CD4-positive, CD25-positive, alpha-beta regulatory T cell (primary cell): ENCODE measurements around the gene LPAR6. TPM values are rescaled to one million over a fixed set of nuclear protein-coding genes. Genes with fewer than 3 reads are reported as not detected.
"Not testable (repeated sequence)": the region's sequence is repeated elsewhere in the genome, so short reads cannot be mapped to it uniquely, and the experiment has no call there.

ENCODE experiments used
- ATAC-seq, 2 donors: fragments of 150-1000 bp; cut with Tn5 transposase; one replicate each; pipeline ENCODE4 v1.10.0; 2021; ENCODE audit warnings: low read depth in 2 of 2, moderate number of reproducible peaks in 2 of 2, moderate library complexity in 1 of 2
- DNase-seq, 3 donors: peaks; one replicate each; pipeline versions ENCODE4 v3.0.0 to v3.0.0-alpha.2; 2012 to 2022; ENCODE audit warnings: mixed read lengths in 1 of 3
- H3K27ac ChIP-seq: one replicate; pipeline ENCODE4 v1.7.0; 2013; ENCODE audit warnings: mild to moderate bottlenecking, low read length; ENCODE audit not compliant: insufficient read depth, poor library complexity, severe bottlenecking
- H3K27me3 ChIP-seq: one replicate; pipeline ENCODE4 v1.7.0; 2013; ENCODE audit warnings: low read length; ENCODE audit not compliant: control insufficient read depth, insufficient read depth
- H3K36me3 ChIP-seq: one replicate; pipeline ENCODE4 v1.7.0; 2013; ENCODE audit warnings: mild to moderate bottlenecking, low read length, moderate library complexity; ENCODE audit not compliant: control insufficient read depth, insufficient read depth
- H3K4me1 ChIP-seq: 2 replicates; pipeline ENCODE4 v1.7.0; 2013; ENCODE audit warnings: mild to moderate bottlenecking, low read length; ENCODE audit not compliant: insufficient read depth, control insufficient read depth, poor library complexity, severe bottlenecking
- H3K4me3 ChIP-seq: one replicate; pipeline ENCODE4 v1.7.0; 2013; ENCODE audit warnings: low read depth, mild to moderate bottlenecking, low read length, moderate library complexity
- H3K9me3 ChIP-seq, 2 experiments: 1 replicate in 1 of 2; 2 replicates in 1 of 2; pipeline ENCODE4 v1.7.0; 2013; ENCODE audit warnings: low read length in 2 of 2, mild to moderate bottlenecking in 1 of 2, moderate library complexity in 1 of 2; ENCODE audit not compliant: control insufficient read depth in 2 of 2
- H3K27ac Mint-ChIP-seq, 3 donors: one replicate each; pipeline ENCODE4 v1.8.0; 2020 to 2022; ENCODE audit warnings: mild to moderate bottlenecking in 3 of 3, mixed read lengths in 3 of 3, moderate library complexity in 2 of 3
- H3K27me3 Mint-ChIP-seq: one replicate; pipeline ENCODE4 v1.8.0; 2022; ENCODE audit warnings: mild to moderate bottlenecking, mixed read lengths
- H3K36me3 Mint-ChIP-seq: one replicate; pipeline ENCODE4 v1.8.0; 2020; ENCODE audit warnings: mixed read lengths
- H3K4me1 Mint-ChIP-seq, 4 donors: one replicate each; pipeline ENCODE4 v1.8.0; 2020 to 2022; ENCODE audit warnings: mixed read lengths in 4 of 4, mild to moderate bottlenecking in 1 of 4
- H3K4me3 Mint-ChIP-seq, 4 donors: one replicate each; pipeline ENCODE4 v1.8.0; 2020 to 2022; ENCODE audit warnings: mild to moderate bottlenecking in 4 of 4, mixed read lengths in 4 of 4, moderate library complexity in 3 of 4
- H3K9me3 Mint-ChIP-seq, 7 donors: one replicate each; pipeline ENCODE4 v1.8.0; 2020 to 2022; ENCODE audit warnings: mixed read lengths in 7 of 7, mild to moderate bottlenecking in 3 of 7, moderate library complexity in 2 of 7
- polyA plus RNA-seq, 4 donors: library from polyadenylated mRNA; unstranded; fragments of 300-500 nt; fragmentation: Illumina TruSeq; gene quantifications; one replicate each; pipeline ENCODE4 v1.2.3, GENCODE V29; 2021
- total RNA-seq: library from RNA; stranded (reverse); gene quantifications from one replicate; pipeline ENCODE4 v1.2.3, GENCODE V29; 2022

The LPAR6 gene
- total and polyA plus RNA-seq, 5 donors from 2014 or later, result 85.4 to 150 (median 87.1) TPM

DNA sequence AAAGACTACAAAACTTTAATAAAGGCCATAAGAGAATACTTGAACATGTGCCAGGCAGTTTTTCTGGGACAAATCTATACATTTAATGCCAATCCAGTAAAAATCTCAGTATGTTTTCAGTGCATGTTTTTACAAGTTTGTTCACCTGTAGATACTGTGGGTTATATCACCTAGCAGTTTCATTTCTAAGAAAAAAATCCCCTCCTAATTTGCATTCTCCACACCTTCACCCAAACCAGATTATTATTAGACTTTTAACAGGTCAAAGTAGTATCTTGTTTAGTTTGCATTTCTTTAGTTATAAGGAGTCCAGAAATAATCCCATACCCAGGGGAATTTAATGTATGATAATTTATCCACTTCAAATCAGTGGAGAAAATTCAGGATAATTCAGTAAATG lies 17.0 kb upstream of the LPAR6 start:
- Mint-ChIP-seq H3K27ac (peak overlapping the region; percentile 24 to 85 (median 71)), H3K36me3 (peaks cover 8% of the 10 kb centered on the region)

DNA sequence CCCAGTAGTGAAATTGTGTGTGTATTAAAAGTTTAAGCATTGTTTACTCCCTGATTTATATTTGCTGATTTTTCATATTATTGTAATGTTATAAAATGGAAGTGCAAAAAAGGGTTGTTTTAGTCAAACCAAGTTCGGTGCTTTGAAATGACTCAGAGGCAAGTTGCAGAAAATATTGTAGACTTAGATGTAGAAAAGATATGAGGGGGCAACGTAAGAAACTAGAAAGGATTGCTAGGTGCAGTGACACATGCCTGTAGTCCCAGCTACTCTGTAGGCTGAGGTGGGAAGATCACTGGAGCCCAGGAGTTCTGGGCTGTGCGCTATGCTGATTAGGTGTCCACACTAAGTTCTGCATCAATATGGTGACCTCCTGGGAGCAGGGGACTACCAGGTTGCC lies 16.1 kb upstream of the LPAR6 start:
- Mint-ChIP-seq H3K27ac (peak overlapping the region in 2 of 3 donors; percentile 8 to 85), H3K36me3 (peaks cover 4% of the 10 kb centered on the region), H3K4me3 (peak overlapping the region; percentile 27 to 62 (median 44))

More for the DNA sequence above, 17.0 kb upstream of the LPAR6 start:
- Histone ChIP-seq H3K9me3 (no peaks in the 10 kb centered on the region), H3K4me3 (peak overlapping the region; percentile 41), H3K27ac (no peak overlapping the region), H3K4me1 (peaks cover 15% of the 10 kb centered on the region), H3K27me3 (no peaks in the 10 kb centered on the region), H3K36me3 (no peaks in the 10 kb centered on the region)
- Mint-ChIP-seq H3K9me3 (no peaks in the 10 kb centered on the region), H3K27me3 (no peaks in the 10 kb centered on the region), H3K4me1 (peaks cover 36 to 50% (median 42%) of the 10 kb centered on the region in 4 donors), H3K4me3 (peak overlapping the region in 3 of 4 donors; percentile 2 to 35 (median 31))
- ATAC-seq (no peak), DNase-seq (peak in 1 of 3 donors; percentile 35)

DNA sequence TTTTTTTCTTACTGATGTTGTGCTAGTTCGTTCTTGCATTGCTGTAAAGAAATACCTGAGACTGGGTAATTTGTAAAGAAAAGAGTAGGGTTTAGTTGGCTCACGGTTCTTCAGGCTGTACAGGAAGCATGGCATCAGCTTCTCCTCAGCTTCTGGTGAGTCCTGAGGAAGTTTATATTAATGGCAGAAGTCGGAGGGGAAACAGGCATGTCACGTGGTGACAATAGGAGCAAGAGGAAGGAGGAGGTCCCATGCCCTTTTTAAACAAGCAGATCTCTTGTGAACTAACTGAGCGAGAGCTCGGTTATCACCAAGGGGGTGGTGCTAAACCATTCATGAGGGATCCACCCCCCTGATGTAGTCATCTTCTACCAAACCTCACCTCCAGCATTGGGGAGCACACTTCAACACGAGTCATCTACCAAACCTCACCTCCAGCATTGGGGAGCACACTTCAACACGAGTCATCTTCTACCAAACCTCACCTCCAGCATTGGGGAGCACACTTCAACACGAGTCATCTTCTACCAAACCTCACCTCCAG lies 13.9 kb upstream of the LPAR6 start:
- Mint-ChIP-seq H3K27ac (peak overlapping the region in 1 of 3 donors; percentile 62), H3K4me1 (peaks cover 27 to 40% (median 34%) of the 10 kb centered on the region in 4 donors)
- not testable (repeated sequence) for ATAC-seq, H3K27me3 ChIP-seq, H3K4me3 Mint-ChIP-seq, H3K36me3 ChIP-seq, H3K36me3 Mint-ChIP-seq, DNase-seq, H3K4me1 ChIP-seq, H3K27ac ChIP-seq, H3K4me3 ChIP-seq, H3K9me3 Mint-ChIP-seq, H3K9me3 ChIP-seq, H3K27me3 Mint-ChIP-seq

More for the DNA sequence above, 16.1 kb upstream of the LPAR6 start:
- Histone ChIP-seq H3K36me3 (no peaks in the 10 kb centered on the region), H3K27ac (no peak overlapping the region), H3K4me1 (peaks cover 15% of the 10 kb centered on the region), H3K27me3 (no peaks in the 10 kb centered on the region), H3K9me3 (no peaks in the 10 kb centered on the region), H3K4me3 (peak overlapping the region; percentile 45)
- DNase-seq (no peak), ATAC-seq (no peak)
- no peaks in the 10 kb centered on the region for H3K9me3 Mint-ChIP-seq
- peaks cover 31 to 44% (median 40%) of the 10 kb centered on the region in 4 donors for H3K4me1 Mint-ChIP-seq
- H3K27me3 Mint-ChIP-seq, result no peaks in the 10 kb centered on the region

DNA sequence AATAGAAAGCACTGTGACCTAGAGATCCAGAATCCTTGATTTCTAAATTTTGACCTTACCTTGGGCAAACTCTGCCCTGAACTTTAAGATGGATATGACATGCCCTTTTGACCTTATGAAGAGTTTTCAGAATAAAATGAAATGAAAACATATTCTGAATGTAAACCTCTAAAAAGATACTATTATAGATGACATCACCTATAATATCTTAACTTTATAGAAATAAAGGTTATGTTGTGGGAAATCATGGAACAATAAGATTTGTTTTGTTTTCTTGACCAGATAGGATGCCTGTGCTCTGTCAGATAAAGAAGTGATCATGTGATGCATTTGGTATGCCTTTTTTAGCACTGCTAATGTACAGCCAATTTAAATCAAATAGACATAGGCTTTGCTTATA lies 13.1 kb upstream of the LPAR6 start:
- no peak for DNase-seq
- H3K4me3 ChIP-seq, result no peak overlapping the region
- H3K36me3 ChIP-seq, result no peaks in the 10 kb centered on the region
- ATAC-seq, result no peak
- Mint-ChIP-seq H3K4me3 (peak overlapping the region in 1 of 4 donors; percentile 45), H3K4me1 (peaks cover 23 to 32% (median 27%) of the 10 kb centered on the region in 4 donors), H3K27me3 (no peaks in the 10 kb centered on the region), H3K9me3 (peaks cover 0 to 9% (median 0%) of the 10 kb centered on the region in 7 donors), H3K27ac (no peak overlapping the region), H3K36me3 (peaks cover 4% of the 10 kb centered on the region)
- H3K4me1 ChIP-seq, result peaks cover 7% of the 10 kb centered on the region
- H3K27me3 ChIP-seq, result no peaks in the 10 kb centered on the region
- no peaks in the 10 kb centered on the region for H3K9me3 ChIP-seq
- no peak overlapping the region for H3K27ac ChIP-seq

DNA sequence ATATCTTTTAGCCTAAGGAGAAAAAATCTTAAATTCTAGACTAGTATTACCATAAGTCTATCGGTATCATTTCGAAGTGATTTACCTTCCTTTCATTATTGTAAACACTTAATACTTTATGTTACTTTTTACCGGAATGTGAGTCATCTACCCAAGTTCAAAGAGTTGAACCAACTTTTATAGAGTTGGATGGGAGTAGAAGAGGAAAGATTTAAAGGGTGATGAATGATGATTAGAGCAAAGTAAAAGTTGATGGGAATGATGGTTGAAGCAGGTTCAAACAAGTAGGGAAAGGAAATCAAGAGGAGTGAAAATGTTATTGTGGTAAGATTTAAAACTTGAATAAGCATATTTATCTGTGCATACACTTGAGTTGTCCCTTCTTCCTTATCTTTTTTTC lies 11.3 kb upstream of the LPAR6 start:
- Histone ChIP-seq H3K4me1 (peaks cover 5% of the 10 kb centered on the region), H3K9me3 (no peaks in the 10 kb centered on the region), H3K27ac (no peak overlapping the region), H3K4me3 (no peak overlapping the region), H3K27me3 (no peaks in the 10 kb centered on the region), H3K36me3 (no peaks in the 10 kb centered on the region)
- Mint-ChIP-seq H3K9me3 (peaks cover under 1 to 23% (median 4%) of the 10 kb centered on the region in 7 donors), H3K27ac (no peak overlapping the region), H3K27me3 (no peaks in the 10 kb centered on the region), H3K4me1 (peaks cover 11 to 20% (median 18%) of the 10 kb centered on the region in 4 donors), H3K4me3 (no peak overlapping the region), H3K36me3 (peaks cover 4% of the 10 kb centered on the region)
- DNase-seq, result no peak
- no peak for ATAC-seq

DNA sequence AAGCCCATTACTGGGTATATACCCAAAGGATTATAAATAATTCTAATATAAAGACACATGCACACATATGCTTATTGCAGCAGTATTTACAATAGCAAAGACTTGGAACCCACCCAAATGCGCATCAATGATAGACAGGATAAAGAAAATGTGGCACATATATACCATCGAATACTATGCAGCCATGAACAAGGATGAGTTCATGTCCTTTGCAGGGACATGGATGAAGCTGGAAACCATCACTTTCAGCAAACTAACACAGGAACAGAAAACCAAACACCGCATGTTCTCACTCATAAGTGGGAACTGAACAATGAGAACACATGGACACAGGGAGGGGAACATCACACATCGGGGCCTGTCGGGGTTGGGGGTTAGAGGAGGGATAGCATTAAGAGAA lies 9.1 kb upstream of the LPAR6 start:
- ATAC-seq, result not testable (repeated sequence)

DNA sequence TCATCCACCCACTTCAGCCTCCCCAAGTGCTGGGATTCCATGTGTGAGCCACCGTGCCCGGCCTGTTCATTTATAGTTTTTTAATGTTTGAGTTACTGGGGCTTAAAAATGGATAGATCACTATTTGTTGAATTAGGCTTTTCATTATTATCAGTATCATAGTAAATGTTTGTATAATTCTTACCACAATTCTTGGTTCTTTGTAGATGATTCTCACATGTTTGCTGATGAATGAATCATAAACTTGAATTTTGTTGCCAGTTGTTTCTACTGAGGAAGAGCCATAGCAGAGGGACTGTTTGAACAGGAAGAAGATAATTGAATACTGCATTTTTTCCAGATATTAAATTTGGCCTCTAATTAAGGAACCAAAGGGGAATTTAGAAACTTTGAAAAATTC lies 2.6 kb upstream of the LPAR6 start:
- Histone ChIP-seq H3K9me3 (no peaks in the 10 kb centered on the region), H3K27me3 (no peaks in the 10 kb centered on the region), H3K4me1 (peaks cover 15% of the 10 kb centered on the region), H3K4me3 (peak overlapping the region; percentile 78), H3K36me3 (peaks cover 7% of the 10 kb centered on the region), H3K27ac (peak overlapping the region; percentile 47)
- peaks cover 14% of the 10 kb centered on the region for H3K36me3 Mint-ChIP-seq
- H3K9me3 Mint-ChIP-seq, result peaks cover 1 to 15% (median 8%) of the 10 kb centered on the region in 7 donors
- DNase-seq (no peak), ATAC-seq (no peak)
- H3K4me3 Mint-ChIP-seq, result peak overlapping the region; percentile 54 to 87 (median 76)
- H3K4me1 Mint-ChIP-seq, result peaks cover 11 to 29% (median 23%) of the 10 kb centered on the region in 4 donors
- no peaks in the 10 kb centered on the region for H3K27me3 Mint-ChIP-seq
- peak overlapping the region in 2 of 3 donors; percentile 11 to 83 for H3K27ac Mint-ChIP-seq

More for the DNA sequence above, 9.1 kb upstream of the LPAR6 start:
- H3K4me1 ChIP-seq, H3K36me3 ChIP-seq, H3K4me3 ChIP-seq, H3K27me3 Mint-ChIP-seq, DNase-seq, H3K27me3 ChIP-seq, H3K9me3 ChIP-seq, H3K27ac ChIP-seq, H3K4me3 Mint-ChIP-seq: not testable (repeated sequence)
- Mint-ChIP-seq H3K27ac (peak overlapping the region in 1 of 3 donors; percentile 89), H3K4me1 (peaks cover 11 to 24% (median 13%) of the 10 kb centered on the region in 4 donors), H3K36me3 (peaks cover 14% of the 10 kb centered on the region), H3K9me3 (peaks cover 5 to 27% (median 9%) of the 10 kb centered on the region in 7 donors)

DNA sequence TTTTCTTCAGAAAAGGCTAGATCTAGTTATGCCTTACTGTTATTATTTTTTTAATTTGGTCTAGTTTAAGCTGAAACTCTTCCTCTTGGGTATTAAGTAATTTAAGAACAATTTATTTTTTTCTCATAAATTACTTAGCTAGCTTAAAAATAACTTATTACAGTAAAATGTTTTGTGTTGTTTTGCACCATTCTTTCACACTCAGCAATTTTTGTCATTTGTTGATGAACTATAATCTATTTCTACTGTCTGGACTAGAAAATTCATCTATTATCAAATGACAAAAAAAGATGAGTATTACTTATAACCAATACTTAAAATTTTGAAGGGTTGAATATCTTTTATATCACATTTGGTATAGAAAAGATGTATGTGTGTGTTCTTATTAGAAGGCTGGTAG lies 1.6 kb upstream of the LPAR6 start:
- Mint-ChIP-seq H3K4me3 (peak overlapping the region; percentile 54 to 87 (median 76)), H3K9me3 (peaks cover 1 to 10% (median 6%) of the 10 kb centered on the region in 7 donors), H3K27me3 (no peaks in the 10 kb centered on the region), H3K4me1 (peaks cover 12 to 38% (median 30%) of the 10 kb centered on the region in 4 donors), H3K27ac (peak overlapping the region in 1 of 3 donors; percentile 83), H3K36me3 (peaks cover 14% of the 10 kb centered on the region)
- no peak for DNase-seq
- Histone ChIP-seq H3K4me3 (peak overlapping the region; percentile 78), H3K27ac (peak overlapping the region; percentile 47), H3K4me1 (peaks cover 21% of the 10 kb centered on the region), H3K9me3 (no peaks in the 10 kb centered on the region), H3K36me3 (peaks cover 7% of the 10 kb centered on the region), H3K27me3 (no peaks in the 10 kb centered on the region)
- ATAC-seq, result no peak
